ENCODE data around the gene DNAH11. TPM values are rescaled to one million over a fixed set of nuclear protein-coding genes. Genes with fewer than 3 reads are reported as not detected.

DNAH11 gene
- total and polyA plus RNA-seq, 5 donors from 2014 or later, result 0.34 to 0.65 TPM; not detected in 3

DNA sequence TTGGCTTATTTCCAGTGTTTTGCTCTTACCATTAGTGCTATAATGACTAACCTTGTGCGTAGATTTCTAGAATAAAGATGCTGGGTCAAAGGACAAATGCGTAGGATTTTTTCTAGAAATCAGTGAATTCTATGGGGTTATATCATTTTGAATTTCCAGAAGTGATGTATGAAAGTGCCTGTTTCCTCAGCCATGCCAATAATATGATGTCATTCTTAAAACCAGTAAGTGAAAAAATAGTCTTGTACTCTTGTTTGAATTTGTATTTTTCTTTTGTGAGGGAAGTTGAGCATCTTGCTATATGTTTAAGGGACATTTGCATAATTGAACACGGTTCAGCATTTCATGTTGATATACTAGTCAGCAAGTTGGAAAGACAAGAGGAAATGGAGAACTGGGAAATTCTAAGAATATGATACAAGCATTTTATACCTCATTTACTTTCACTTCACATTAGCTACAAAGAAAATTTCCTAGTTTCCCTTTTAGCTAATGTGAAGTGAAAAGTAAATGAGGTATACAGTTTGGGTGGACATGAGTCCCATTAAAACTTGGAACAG, 3.8 kb upstream of the DNAH11 start:
- DNase-seq (no peak), ATAC-seq (ENCODE audit: low read depth in 2 of 2) (no peak)
- Histone ChIP-seq H3K9me3 (ENCODE audit: control insufficient read depth in 2 of 2, low read length in 2 of 2) (no peaks in the 10 kb centered on the region), H3K4me3 (ENCODE audit: low read depth, low read length) (no peak overlapping the region), H3K27me3 (ENCODE audit: control insufficient read depth, insufficient read depth, low read length) (peaks cover 27% of the 10 kb centered on the region), H3K36me3 (ENCODE audit: control insufficient read depth, insufficient read depth, low read length) (no peaks in the 10 kb centered on the region), H3K4me1 (ENCODE audit: control insufficient read depth, insufficient read depth, low read length, poor library complexity, severe bottlenecking) (peaks cover 13% of the 10 kb centered on the region), H3K27ac (ENCODE audit: insufficient read depth, low read length, poor library complexity, severe bottlenecking) (no peak overlapping the region)
- Mint-ChIP-seq H3K27ac (no peak overlapping the region), H3K4me3 (no peak overlapping the region), H3K9me3 (peaks cover 0 to 4% (median 2%) of the 10 kb centered on the region in 7 donors), H3K4me1 (peaks cover 0 to 8% (median 2%) of the 10 kb centered on the region in 4 donors), H3K27me3 (peaks cover 57% of the 10 kb centered on the region), H3K36me3 (no peaks in the 10 kb centered on the region)

DNA sequence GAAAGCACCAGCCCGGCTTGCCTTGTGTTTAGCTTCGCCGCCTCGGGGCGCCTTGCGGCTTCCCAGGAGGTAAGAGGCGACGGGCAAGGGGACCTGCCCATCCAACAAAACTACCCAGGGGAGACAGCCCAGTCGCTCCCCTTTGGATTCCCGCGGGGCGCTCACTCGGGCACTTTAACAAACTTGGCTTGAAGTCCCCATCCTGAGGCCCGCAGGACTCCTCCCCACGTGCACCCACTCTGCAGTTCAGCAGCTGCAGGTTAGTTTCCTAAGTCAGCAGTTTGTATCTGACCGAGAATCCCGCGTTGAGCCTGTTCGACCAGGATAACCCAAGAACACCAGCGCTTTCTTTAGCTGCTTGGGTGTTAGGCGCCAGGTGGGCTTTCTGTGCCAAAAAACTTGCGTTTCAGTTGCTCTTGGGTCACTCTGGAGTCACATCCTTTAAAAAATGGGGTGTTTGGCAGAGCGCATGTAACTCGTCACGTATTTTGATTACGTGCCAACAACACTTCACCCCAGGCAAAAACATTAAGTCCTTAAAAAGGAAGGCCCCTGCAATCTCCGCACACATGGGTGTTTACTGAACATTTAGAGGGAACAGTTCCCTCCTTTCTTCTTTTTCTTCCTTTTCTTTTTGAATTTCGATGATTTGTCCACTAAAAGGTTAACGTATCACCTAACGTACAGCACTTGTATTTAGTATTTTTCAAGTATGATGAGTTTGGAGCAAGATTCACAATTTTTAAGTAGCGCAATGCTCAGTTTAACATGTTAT, 876 bp downstream of the DNAH11 start:
- no peak overlapping the region for H3K4me3 ChIP-seq (ENCODE audit: low read depth, low read length)
- no peaks in the 10 kb centered on the region for H3K9me3 ChIP-seq (ENCODE audit: control insufficient read depth in 2 of 2, low read length in 2 of 2)
- peak overlapping the region in 2 of 4 donors; percentile 10 to 45 for H3K4me3 Mint-ChIP-seq
- H3K36me3 Mint-ChIP-seq, result no peaks in the 10 kb centered on the region
- peak in 1 of 3 donors; percentile 13 for DNase-seq
- no peak overlapping the region for H3K27ac ChIP-seq (ENCODE audit: insufficient read depth, low read length, poor library complexity, severe bottlenecking)
- H3K36me3 ChIP-seq (ENCODE audit: control insufficient read depth, insufficient read depth, low read length), result no peaks in the 10 kb centered on the region
- peaks cover 72% of the 10 kb centered on the region for H3K27me3 Mint-ChIP-seq
- ATAC-seq (ENCODE audit: low read depth in 2 of 2), result no peak
- peaks cover 13% of the 10 kb centered on the region for H3K4me1 ChIP-seq (ENCODE audit: control insufficient read depth, insufficient read depth, low read length, poor library complexity, severe bottlenecking)
- peaks cover 0 to 9% (median 5%) of the 10 kb centered on the region in 4 donors for H3K4me1 Mint-ChIP-seq
- H3K27me3 ChIP-seq (ENCODE audit: control insufficient read depth, insufficient read depth, low read length), result peaks cover 46% of the 10 kb centered on the region
- peaks cover 0 to 4% (median 0%) of the 10 kb centered on the region in 7 donors for H3K9me3 Mint-ChIP-seq
- no peak overlapping the region for H3K27ac Mint-ChIP-seq

DNA sequence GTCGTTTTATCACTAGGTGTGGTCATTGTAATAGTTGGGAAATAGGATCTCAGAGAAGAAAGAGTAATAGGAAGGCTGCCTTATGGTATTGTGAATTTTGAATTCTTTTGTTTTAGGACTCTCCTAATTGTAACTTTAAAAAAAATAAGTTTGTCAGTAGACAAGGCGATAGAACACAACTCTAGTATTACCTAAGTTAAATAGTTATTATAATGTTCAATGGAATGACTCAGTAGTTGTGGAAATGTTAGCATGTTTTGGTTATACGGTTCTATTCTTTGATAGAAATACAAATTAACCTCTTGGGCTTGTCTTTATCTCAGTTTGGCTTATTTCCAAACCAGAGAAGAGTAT, 1.4 kb downstream of the DNAH11 start:
- Histone ChIP-seq H3K4me3 (ENCODE audit: low read depth, low read length) (no peak overlapping the region), H3K4me1 (ENCODE audit: control insufficient read depth, insufficient read depth, low read length, poor library complexity, severe bottlenecking) (peaks cover 13% of the 10 kb centered on the region), H3K36me3 (ENCODE audit: control insufficient read depth, insufficient read depth, low read length) (no peaks in the 10 kb centered on the region), H3K27me3 (ENCODE audit: control insufficient read depth, insufficient read depth, low read length) (peaks cover 45% of the 10 kb centered on the region), H3K9me3 (ENCODE audit: control insufficient read depth in 2 of 2, low read length in 2 of 2) (no peaks in the 10 kb centered on the region), H3K27ac (ENCODE audit: insufficient read depth, low read length, poor library complexity, severe bottlenecking) (no peak overlapping the region)
- Mint-ChIP-seq H3K9me3 (peaks cover 0 to 3% (median 0%) of the 10 kb centered on the region in 7 donors), H3K4me1 (peaks cover 0 to 9% (median 5%) of the 10 kb centered on the region in 4 donors), H3K4me3 (peak overlapping the region in 1 of 4 donors; percentile 61), H3K36me3 (no peaks in the 10 kb centered on the region), H3K27me3 (peaks cover 75% of the 10 kb centered on the region), H3K27ac (no peak overlapping the region)
- ATAC-seq (ENCODE audit: low read depth in 2 of 2) (no peak), DNase-seq (no peak)

DNA sequence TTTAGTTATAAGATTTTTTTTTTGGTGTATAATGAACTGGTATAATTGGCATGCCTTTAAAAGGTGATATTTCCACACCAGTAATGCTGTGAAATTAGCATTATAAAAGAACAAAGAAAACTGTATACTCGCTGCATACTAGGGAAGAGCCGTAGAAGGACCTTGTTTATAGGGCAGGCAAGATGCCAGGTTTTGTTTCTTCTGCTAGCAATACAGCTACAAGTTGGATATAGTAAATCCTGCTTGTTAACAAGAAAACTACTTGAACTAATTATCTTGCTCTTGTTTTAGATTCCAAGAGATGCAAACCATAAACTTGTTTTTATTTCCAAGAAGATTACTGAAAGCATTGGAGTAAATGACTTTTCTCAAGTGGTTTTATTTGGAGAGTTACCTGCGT, 1.9 kb downstream of the DNAH11 start:
- no peak overlapping the region for H3K27ac ChIP-seq (ENCODE audit: insufficient read depth, low read length, poor library complexity, severe bottlenecking)
- peaks cover 75% of the 10 kb centered on the region for H3K27me3 Mint-ChIP-seq
- no peak for ATAC-seq (ENCODE audit: low read depth in 2 of 2)
- peaks cover 40% of the 10 kb centered on the region for H3K27me3 ChIP-seq (ENCODE audit: control insufficient read depth, insufficient read depth, low read length)
- no peaks in the 10 kb centered on the region for H3K9me3 ChIP-seq (ENCODE audit: control insufficient read depth in 2 of 2, low read length in 2 of 2)
- no peaks in the 10 kb centered on the region for H3K36me3 ChIP-seq (ENCODE audit: control insufficient read depth, insufficient read depth, low read length)
- no peaks in the 10 kb centered on the region for H3K36me3 Mint-ChIP-seq
- peaks cover 0 to under 1% (median 0%) of the 10 kb centered on the region in 7 donors for H3K9me3 Mint-ChIP-seq
- peaks cover 0 to 9% (median 5%) of the 10 kb centered on the region in 4 donors for H3K4me1 Mint-ChIP-seq
- H3K4me3 Mint-ChIP-seq, result no peak overlapping the region
- H3K4me1 ChIP-seq (ENCODE audit: control insufficient read depth, insufficient read depth, low read length, poor library complexity, severe bottlenecking), result peaks cover 13% of the 10 kb centered on the region
- DNase-seq, result no peak
- H3K27ac Mint-ChIP-seq, result no peak overlapping the region
- no peak overlapping the region for H3K4me3 ChIP-seq (ENCODE audit: low read depth, low read length)

DNA sequence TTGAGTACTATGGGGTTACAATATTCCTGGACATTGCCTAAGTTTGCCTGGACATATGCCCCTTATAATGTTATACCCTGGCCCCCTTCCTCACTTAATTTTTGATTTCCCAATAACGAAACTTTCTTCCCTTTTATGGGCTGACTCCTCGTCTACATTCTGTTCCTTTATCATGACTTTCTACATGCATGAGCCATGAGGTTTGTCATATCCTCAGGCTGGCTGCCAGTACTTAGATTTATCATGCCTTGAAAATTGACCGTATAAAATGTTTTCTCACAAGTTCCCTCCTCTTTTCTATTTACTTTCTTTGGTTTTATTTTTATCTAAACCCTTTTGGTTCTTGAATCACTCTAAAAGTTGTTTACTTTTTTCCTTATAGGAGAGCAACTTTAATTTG, 4.7 kb downstream of the DNAH11 start:
- H3K27ac ChIP-seq (ENCODE audit: insufficient read depth, low read length, poor library complexity, severe bottlenecking), result no peak overlapping the region
- no peak overlapping the region for H3K4me3 ChIP-seq (ENCODE audit: low read depth, low read length)
- peaks cover 13% of the 10 kb centered on the region for H3K4me1 ChIP-seq (ENCODE audit: control insufficient read depth, insufficient read depth, low read length, poor library complexity, severe bottlenecking)
- peaks cover 0 to 9% (median 5%) of the 10 kb centered on the region in 4 donors for H3K4me1 Mint-ChIP-seq
- peaks cover 26% of the 10 kb centered on the region for H3K27me3 ChIP-seq (ENCODE audit: control insufficient read depth, insufficient read depth, low read length)
- H3K9me3 Mint-ChIP-seq, result peaks cover 0 to 3% (median 0%) of the 10 kb centered on the region in 7 donors
- peaks cover 55% of the 10 kb centered on the region for H3K27me3 Mint-ChIP-seq
- no peaks in the 10 kb centered on the region for H3K36me3 Mint-ChIP-seq
- no peaks in the 10 kb centered on the region for H3K36me3 ChIP-seq (ENCODE audit: control insufficient read depth, insufficient read depth, low read length)
- ATAC-seq (ENCODE audit: low read depth in 2 of 2), result no peak
- no peak overlapping the region for H3K27ac Mint-ChIP-seq
- H3K4me3 Mint-ChIP-seq, result no peak overlapping the region
- DNase-seq, result no peak
- no peaks in the 10 kb centered on the region for H3K9me3 ChIP-seq (ENCODE audit: control insufficient read depth in 2 of 2, low read length in 2 of 2)

DNA sequence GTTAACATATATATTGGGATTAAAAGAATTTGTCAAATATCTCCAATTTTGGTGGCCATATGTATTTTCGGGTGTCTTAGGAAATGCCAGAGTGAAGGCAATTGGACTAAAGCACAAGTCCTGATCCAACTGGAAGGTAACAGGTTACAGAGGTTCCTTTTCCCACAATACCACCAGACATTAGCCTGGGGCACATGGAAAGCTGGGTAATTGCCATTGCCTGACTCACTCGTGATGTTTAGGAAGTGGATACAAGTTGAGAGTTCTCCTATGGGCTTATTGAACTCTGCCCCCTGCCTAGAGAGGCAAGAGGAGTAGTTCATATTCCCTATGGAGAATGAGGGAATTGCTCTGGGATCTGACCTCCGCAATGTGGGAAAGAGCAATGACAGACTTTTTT, 5.7 kb downstream of the DNAH11 start:
- DNase-seq (no peak), ATAC-seq (ENCODE audit: low read depth in 2 of 2) (no peak)
- Histone ChIP-seq H3K9me3 (ENCODE audit: control insufficient read depth in 2 of 2, low read length in 2 of 2) (no peaks in the 10 kb centered on the region), H3K4me1 (ENCODE audit: control insufficient read depth, insufficient read depth, low read length, poor library complexity, severe bottlenecking) (peaks cover 6% of the 10 kb centered on the region), H3K27me3 (ENCODE audit: control insufficient read depth, insufficient read depth, low read length) (peaks cover 26% of the 10 kb centered on the region), H3K27ac (ENCODE audit: insufficient read depth, low read length, poor library complexity, severe bottlenecking) (no peak overlapping the region), H3K36me3 (ENCODE audit: control insufficient read depth, insufficient read depth, low read length) (no peaks in the 10 kb centered on the region), H3K4me3 (ENCODE audit: low read depth, low read length) (no peak overlapping the region)
- peaks cover 0 to 5% (median 0%) of the 10 kb centered on the region in 7 donors for H3K9me3 Mint-ChIP-seq
- H3K4me3 Mint-ChIP-seq, result no peak overlapping the region
- H3K27me3 Mint-ChIP-seq, result peaks cover 57% of the 10 kb centered on the region
- H3K27ac Mint-ChIP-seq, result no peak overlapping the region
- peaks cover 0 to 6% (median 5%) of the 10 kb centered on the region in 4 donors for H3K4me1 Mint-ChIP-seq
- H3K36me3 Mint-ChIP-seq, result no peaks in the 10 kb centered on the region

DNA sequence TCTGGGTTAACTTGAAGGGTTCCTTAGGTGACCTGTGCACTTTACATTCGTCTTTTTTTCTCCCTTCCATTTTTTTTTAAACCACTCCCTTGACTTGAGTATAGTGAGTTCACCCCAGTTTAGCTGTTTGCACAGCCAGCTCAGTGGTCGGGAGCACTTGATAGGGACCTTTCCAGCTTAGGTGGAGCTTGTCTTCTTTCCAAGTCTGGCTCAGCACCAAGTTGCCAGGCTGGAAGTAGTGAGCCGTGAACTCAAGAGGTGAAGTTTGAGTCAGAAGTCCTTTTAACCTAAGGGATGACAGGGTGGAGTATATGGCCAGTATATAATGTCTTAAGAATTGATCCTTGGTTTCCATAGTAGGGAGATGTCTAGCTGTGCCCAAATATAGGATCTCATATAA, 7.2 kb downstream of the DNAH11 start:
- Mint-ChIP-seq H3K27me3 (peaks cover 46% of the 10 kb centered on the region), H3K27ac (no peak overlapping the region), H3K4me3 (no peak overlapping the region), H3K9me3 (peaks cover 0 to 5% (median 0%) of the 10 kb centered on the region in 7 donors), H3K4me1 (no peaks in the 10 kb centered on the region), H3K36me3 (no peaks in the 10 kb centered on the region)
- no peaks in the 10 kb centered on the region for H3K4me1 ChIP-seq (ENCODE audit: control insufficient read depth, insufficient read depth, low read length, poor library complexity, severe bottlenecking)
- H3K36me3 ChIP-seq (ENCODE audit: control insufficient read depth, insufficient read depth, low read length), result no peaks in the 10 kb centered on the region
- DNase-seq (no peak), ATAC-seq (ENCODE audit: low read depth in 2 of 2) (no peak)
- H3K4me3 ChIP-seq (ENCODE audit: low read depth, low read length), result no peak overlapping the region
- H3K9me3 ChIP-seq (ENCODE audit: control insufficient read depth in 2 of 2, low read length in 2 of 2), result no peaks in the 10 kb centered on the region
- peaks cover 12% of the 10 kb centered on the region for H3K27me3 ChIP-seq (ENCODE audit: control insufficient read depth, insufficient read depth, low read length)
- H3K27ac ChIP-seq (ENCODE audit: insufficient read depth, low read length, poor library complexity, severe bottlenecking), result no peak overlapping the region

Data from CD4-positive, CD25-positive, alpha-beta regulatory T cell (primary cell).